Measurements from ENCODE around the gene AKAP6. TPM values are rescaled to one million over a fixed set of nuclear protein-coding genes. Genes with fewer than 3 reads are reported as not detected.
A peak's percentile ranks its signal among the peaks of the same experiment; 100 is the strongest.

The AKAP6 gene
- total and polyA plus RNA-seq, 2 of the 8 experiments (the other 6 are each of a cell fraction or from before 2014, with no cell fraction given): 0.09 to 0.89 TPM

- Histone ChIP-seq H3K9ac (replicated peaks in 1 of 4; ENCODE audit: extremely low read depth in 1 of 4, low read depth in 3 of 4, low read length in 3 of 4) (no peak overlapping the region), H3K23me2 (ENCODE audit: low read depth, low read length) (no peaks in the 10 kb centered on the region), H3K23ac (ENCODE audit: insufficient read length) (no peak overlapping the region), H2BK15ac (ENCODE audit: low read length) (no peak overlapping the region), H2BK120ac (replicated peaks; ENCODE audit: low read depth, low read length) (no peak overlapping the region), H2BK20ac (ENCODE audit: low read length) (no peak overlapping the region), H2BK5ac (ENCODE audit: low read depth, low read length) (no peak overlapping the region), H3K27me3 (replicated peaks in 1 of 4; ENCODE audit: control insufficient read depth in 3 of 4, extremely low read depth in 1 of 4, insufficient read depth in 3 of 4, low read length in 3 of 4) (no peaks in the 10 kb centered on the region), H3K79me1 (ENCODE audit: low read depth, low read length) (no peaks in the 10 kb centered on the region), H4K91ac (replicated peaks; ENCODE audit: insufficient read length, low read length) (no peak overlapping the region), H3K36me3 (ENCODE audit: control insufficient read depth in 2 of 4, insufficient read depth in 4 of 4, low read length in 3 of 4) (no peaks in the 10 kb centered on the region), H3K4ac (replicated peaks; ENCODE audit: insufficient read length, low read depth, low read length) (no peak overlapping the region), H4K8ac (ENCODE audit: extremely low read depth, insufficient read depth, low read length) (no peak overlapping the region), H3K56ac (replicated peaks; ENCODE audit: insufficient read length, low read depth, low read length) (no peak overlapping the region), H3K18ac (ENCODE audit: extremely low read depth, low read length) (no peak overlapping the region), H4K20me1 (replicated peaks in 1 of 2; ENCODE audit: control insufficient read depth in 1 of 2, insufficient read depth in 2 of 2, low read length in 2 of 2) (no peaks in the 10 kb centered on the region), H2BK12ac (ENCODE audit: low read depth, low read length) (no peak overlapping the region), H3K27ac (ENCODE audit: low read depth, low read length) (no peak overlapping the region), H3K4me1 (replicated peaks in 1 of 4; ENCODE audit: control insufficient read depth in 3 of 4, insufficient read depth in 4 of 4, low read length in 3 of 4) (no peaks in the 10 kb centered on the region), H3K9me3 (ENCODE audit: insufficient read depth in 2 of 2, low read depth in 1 of 2, low read length in 1 of 2) (no peaks in the 10 kb centered on the region), H3K4me3 (ENCODE audit: extremely low read depth in 1 of 4, insufficient read depth in 2 of 4, low read depth in 3 of 4, low read length in 4 of 4) (no peak overlapping the region), H2AK5ac (ENCODE audit: low read depth, low read length) (no peak overlapping the region), H4K5ac (ENCODE audit: insufficient read length, low read depth, low read length) (no peak overlapping the region), H3K79me2 (ENCODE audit: control insufficient read depth in 1 of 2, insufficient read depth in 2 of 2, low read length in 2 of 2) (no peaks in the 10 kb centered on the region), H2AFZ (ENCODE audit: low read length) (no peak overlapping the region), H3K14ac (ENCODE audit: insufficient read length) (no peak overlapping the region), H3K4me2 (ENCODE audit: insufficient read depth in 1 of 2, low read depth in 2 of 2, low read length in 2 of 2) (no peak overlapping the region)
- no peak for DNase-seq (ENCODE audit: low read depth in 1 of 2, low spot score in 2 of 2)
- ChIA-PET CTCF (ENCODE audit: partially characterized antibody) (interaction anchor here (1.0 kb wide), 1 partner anchor 9 kb away, joined by 4 read pairs; no protein-coding TSS in a partner anchor), POLR2A (ENCODE audit: partially characterized antibody) (no interaction called here)
- WGBS, 2 experiments (ENCODE audit: extremely low coverage in 1 of 2, insufficient coverage in 1 of 2, insufficient read length in 1 of 2, insufficient replicate concordance in 2 of 2, low coverage in 1 of 2, low lambda C conversion rate in 2 of 2, missing lambda C conversion rate in 1 of 2): 88% methylated on average over 2 of the region's 2 CpGs; no CpG with 5 or more reads in 1 of the 2 experiments
- peak in 1 of 2 experiments; percentile 22; a peak in 2 of 4 replicates for TF ChIP-seq RAD21 (IDR thresholded peaks at IDR 0.05 in 1 of 2, conservative IDR thresholded peaks at IDR 0.05 in 1 of 2; ENCODE audit: low read depth in 2 of 2, low read length in 2 of 2)
- TF ChIP-seq RXRA (IDR thresholded peaks at IDR 0.05; ENCODE audit: insufficient read depth, low read depth, low read length): no peak
- no peak for FAIRE-seq
These were observed 76.8 kb downstream of the AKAP6 start for GRCh38 chr14:32405856-32406255.
